Measurements from ENCODE around the gene GPR160. TPM values are rescaled to one million over a fixed set of nuclear protein-coding genes. Genes with fewer than 3 reads are reported as not detected.

The GPR160 gene
- total RNA-seq, 1 experiment from 2014 or later = 0.24 TPM

- no peak for DNase-seq (ENCODE audit: low read depth)
Measured at GRCh38 chr3:170027233-170028102, 10.3 kb upstream of the GPR160 start.

DNA sequence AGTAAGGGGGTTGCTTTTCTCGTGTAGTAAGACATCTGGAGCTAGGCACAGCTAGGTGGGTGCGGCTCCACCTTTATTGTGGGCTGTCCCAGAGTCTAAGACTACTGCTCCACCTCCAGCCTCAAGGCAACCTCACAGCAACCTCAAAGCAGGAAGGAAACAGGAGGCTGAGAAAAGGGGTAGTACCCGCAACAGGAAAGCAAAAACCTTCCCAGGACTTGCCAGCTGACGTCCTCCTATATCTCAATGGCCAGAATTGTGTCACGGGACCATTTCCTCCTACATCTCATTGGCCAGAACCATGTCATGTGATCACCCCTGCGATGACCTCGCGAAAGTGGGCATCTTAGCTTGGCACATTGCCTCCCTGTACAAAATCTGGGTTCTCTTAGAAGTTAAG, 4.3 kb upstream of the GPR160 start:
- no peak for DNase-seq (ENCODE audit: low read depth)

DNA sequence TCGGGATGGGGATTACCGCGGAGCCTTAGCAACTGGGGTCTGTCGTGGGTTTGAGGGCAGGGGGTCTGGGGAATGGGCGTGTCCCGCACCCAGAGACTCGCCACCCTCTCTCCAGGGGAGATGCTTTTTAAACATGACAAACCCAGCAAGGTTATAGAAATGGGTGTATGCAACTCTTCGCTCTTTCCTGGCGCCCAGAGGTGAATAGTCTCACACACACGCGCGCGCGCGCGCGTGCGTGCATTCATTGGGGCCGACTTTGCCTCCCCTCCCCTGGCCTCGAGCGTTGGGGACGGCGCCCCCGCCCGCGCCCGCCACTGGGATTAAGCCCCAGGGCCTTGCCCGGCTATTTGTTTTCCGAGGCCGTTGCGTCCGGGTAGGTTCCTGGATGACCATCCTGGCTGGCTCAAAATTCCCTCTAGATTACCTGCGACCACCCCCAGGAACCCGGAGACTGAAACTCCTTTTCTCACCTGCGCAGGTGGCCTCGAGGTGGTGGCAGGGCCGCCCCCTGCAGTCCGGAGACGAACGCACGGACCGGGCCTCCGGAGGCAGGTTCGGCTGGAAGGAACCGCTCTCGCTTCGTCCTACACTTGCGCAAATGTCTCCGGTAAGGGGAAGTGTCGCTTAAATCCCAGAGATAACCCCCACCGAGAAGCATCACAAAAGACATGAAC, 777 bp downstream of the GPR160 start:
- DNase-seq (ENCODE audit: low read depth) = no peak

GRCh38 chr3:170040418-170040817, 2.6 kb downstream of the GPR160 start:
- DNase-seq (ENCODE audit: low read depth) = no peak

GRCh38 chr3:170043506-170043905, 5.7 kb downstream of the GPR160 start:
- DNase-seq (ENCODE audit: low read depth) = peak; percentile 57

- DNase-seq (ENCODE audit: low read depth) = no peak
Measured at GRCh38 chr3:170044271-170044670, 6.5 kb downstream of the GPR160 start.

GRCh38 chr3:170044795-170045244, 7.0 kb downstream of the GPR160 start:
- DNase-seq (ENCODE audit: low read depth) = no peak

GRCh38 chr3:170046269-170047132, 8.7 kb downstream of the GPR160 start:
- DNase-seq (ENCODE audit: low read depth) = no peak

GRCh38 chr3:170047133-170047404, 9.3 kb downstream of the GPR160 start:
- DNase-seq (ENCODE audit: low read depth) = no peak

- DNase-seq (ENCODE audit: low read depth) = peak; percentile 73
Measured at GRCh38 chr3:170049146-170050000, 11.6 kb downstream of the GPR160 start.

DNA sequence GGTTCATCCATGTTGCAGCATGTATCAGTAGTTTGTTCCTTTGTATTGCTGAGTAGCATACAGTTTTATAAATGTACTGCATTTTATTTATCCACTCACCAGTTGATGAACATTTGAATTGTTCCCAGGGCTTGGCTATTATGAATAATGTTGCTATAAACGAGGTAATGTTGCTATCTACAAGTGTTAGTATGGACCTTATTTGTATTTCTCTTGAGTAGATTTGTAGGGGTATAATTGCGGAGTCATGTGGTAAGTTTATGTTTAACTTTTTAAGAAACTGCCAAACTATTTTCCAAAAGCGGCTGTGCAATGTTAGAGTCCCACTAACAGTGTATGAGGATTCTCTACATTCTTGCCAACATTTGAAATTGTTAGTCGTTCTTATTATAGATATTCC, 13.0 kb downstream of the GPR160 start:
- DNase-seq (ENCODE audit: low read depth) = no peak

GRCh38 chr3:170052398-170052797, 14.6 kb downstream of the GPR160 start:
- no peak for DNase-seq (ENCODE audit: low read depth)

DNA sequence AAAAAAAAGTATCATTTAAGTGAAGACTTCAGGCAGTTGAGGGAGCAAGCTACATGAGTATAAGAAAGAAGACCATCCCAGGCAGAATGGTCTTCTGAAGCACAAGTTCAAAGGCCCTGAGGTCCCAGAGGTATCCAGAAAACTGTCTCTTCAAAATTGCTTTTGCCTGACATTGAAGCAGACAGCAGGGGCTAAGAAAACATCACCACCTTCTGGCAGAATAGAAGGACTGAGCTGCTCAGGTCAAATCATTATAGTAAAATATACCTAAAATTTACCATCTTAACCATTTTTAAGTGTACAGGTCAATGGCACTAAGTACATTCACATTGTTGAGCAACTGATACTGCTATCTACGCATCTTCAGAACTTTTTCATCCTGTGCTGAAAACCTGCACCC, 16.4 kb downstream of the GPR160 start:
- DNase-seq (ENCODE audit: low read depth) = peak; percentile 26

- peak; percentile 28 for DNase-seq (ENCODE audit: low read depth)
Measured at GRCh38 chr3:170055209-170055608, 17.4 kb downstream of the GPR160 start.

DNA sequence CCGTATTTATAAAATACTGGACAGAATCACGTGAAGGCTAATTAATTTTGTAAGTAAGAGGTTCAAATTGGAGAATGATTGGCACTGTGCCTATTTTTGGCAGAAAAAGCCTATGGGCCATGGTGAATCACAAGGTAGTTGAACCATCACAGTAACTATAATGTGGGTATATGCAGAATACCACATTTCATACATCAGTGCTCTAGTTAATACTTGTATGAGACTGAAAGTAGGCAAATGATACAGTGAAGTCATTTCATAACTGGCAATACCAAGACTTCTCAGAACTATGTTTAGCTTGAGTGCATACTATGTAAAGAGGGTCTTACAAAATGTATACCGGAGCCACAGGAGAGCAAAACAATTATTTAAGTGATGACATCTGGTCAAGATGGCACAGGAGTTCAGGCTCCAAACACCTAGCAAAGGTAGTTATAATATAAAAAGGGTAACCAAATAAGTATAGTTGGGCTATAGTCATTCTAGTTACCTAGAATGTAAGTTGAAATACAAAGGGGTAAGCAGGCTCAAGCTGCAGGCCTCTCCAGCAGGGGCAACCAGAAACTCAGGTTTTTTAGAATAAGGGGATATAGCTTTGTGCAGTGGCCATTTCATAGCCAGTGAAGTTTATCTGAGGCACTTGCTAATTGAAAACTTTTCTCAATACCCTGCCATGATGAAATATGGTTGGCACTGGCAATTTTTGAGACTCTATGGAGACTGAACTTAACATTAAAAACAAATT, 19.1 kb downstream of the GPR160 start:
- no peak for DNase-seq (ENCODE audit: low read depth)

DNA sequence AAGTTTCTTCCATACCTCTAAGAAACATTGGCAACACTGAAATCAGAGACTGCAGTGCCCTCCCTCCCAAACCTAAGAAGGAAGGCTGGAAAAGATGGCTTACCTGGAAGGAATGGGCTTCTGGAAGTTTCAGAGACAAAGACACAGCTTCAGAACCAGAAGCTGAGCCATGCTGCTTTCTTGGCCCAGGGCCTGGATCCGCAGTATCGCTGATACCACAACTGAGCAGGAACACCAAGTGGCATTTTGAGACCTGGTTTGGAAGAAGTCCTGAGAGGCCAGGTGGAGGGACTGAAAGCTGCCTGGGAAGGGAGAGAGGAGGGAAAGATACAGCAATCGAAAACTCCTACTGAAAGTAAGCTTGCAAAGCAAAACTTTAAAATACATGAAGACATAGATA, 19.8 kb downstream of the GPR160 start:
- no peak for DNase-seq (ENCODE audit: low read depth)

- DNase-seq (ENCODE audit: low read depth) = no peak
Measured at GRCh38 chr3:170058127-170058526, 20.3 kb downstream of the GPR160 start.

DNA sequence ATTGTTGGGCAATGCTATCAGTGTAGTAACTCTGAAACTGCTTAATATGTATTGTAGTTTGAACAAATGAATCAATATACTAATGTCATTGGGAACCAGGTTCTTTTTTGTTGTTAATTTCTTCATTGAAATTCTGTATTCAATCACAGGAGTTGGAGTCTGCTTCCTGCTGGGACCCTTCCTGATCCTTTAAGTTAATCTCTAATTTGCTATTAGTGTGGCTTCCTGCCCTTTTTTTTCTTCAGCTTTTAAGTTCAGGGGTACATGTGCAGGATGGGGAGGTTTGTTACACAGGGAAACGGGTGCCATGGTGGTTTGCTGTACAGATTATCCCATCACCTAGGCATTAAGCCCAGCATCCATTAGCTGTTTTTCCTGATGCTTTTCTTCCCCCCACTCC, 21.7 kb downstream of the GPR160 start:
- no peak for DNase-seq (ENCODE audit: low read depth)

DNA sequence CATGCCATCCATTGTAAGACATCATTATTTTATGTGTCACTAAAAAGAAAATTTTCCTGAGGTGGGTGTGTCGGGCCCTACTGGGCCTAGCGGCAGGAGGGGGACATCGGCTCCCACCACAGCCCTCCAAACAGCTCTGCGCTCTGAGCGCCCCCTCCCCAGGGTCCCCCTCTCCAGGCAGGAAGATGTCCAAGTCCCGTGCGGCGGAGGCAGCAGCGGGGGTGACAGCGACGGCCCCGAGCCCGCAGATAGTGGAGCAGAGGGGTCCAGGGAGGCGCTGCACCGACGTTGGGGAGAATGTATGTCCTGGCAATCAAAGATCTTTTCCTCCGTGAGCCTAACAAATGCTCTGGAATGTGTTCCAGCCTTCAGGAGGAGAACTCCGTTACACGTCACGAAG, 24.3 kb downstream of the GPR160 start:
- no peak for DNase-seq (ENCODE audit: low read depth)

DNA sequence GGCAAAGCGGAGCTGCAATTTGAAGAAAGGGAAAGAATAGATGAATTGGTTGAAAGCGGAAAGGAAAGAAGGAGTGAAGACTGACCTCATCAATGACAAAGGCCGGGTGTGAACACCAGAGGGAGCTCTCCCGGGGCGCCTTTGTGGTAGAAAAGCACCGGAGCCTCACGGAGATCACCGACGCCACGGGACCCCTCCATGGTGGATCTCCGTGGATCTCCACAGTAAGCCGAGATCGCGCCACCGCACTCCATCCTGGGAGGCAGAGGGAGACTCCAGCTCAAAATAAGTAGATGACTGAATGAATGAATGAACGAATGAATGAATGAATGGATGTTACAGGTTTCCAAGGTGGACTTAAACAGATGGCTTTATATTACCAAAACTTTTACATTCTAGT, 25.0 kb downstream of the GPR160 start:
- no peak for DNase-seq (ENCODE audit: low read depth)

GRCh38 chr3:170063691-170064090, 25.9 kb downstream of the GPR160 start:
- no peak for DNase-seq (ENCODE audit: low read depth)

Data from RPMI7951 (cell line).